ENCODE results near the gene SLC16A10. TPM values are rescaled to one million over a fixed set of nuclear protein-coding genes. Genes with fewer than 3 reads are reported as not detected.

Gene SLC16A10
- total and polyA plus RNA-seq, 2 of the 13 experiments (the other 11 are each of a cell fraction or from before 2014, with no cell fraction given), result 8.2 to 20.1 TPM

DNA sequence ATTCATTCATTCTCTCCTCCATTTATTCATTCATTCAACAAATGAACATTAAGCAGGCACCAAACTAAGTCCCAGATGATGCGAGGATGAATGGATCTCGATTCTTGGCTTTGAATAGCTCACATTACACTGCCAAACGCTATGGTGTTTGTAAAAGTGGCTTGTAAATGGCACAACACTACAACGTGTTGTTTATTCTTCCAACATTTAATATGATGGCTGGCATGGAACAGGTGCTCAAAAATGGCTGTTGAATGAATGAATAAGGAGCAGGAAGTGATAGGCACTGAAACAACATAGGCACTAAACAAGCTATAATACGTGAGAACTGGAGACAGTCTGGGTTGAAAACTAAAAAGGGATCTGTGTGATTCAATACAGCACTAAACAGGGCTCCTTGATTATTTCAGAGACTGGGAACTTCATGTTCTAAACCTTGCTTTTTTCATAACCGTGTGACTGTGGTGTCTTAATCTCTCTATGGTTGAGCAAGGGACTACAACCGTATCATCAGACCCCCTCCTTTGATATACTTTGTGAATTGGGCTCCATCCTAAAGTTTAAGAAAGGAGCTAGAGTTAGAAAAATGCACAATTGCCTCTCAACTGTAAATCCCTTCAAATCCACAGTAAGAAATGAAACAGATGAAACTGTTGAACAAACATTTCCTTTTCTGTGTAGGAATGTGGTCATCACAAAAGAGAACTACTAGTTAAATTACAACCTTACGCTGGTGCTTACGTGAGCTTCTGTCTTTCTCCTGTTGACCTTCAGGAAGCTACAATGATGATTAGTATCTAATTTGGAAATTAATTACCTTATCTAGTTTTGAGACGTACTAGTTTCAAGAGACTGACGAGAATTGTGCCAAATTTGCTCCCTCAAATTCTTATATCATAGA, 16.9 kb upstream of the SLC16A10 start:
- no peak overlapping the region for H2AFZ ChIP-seq (ENCODE audit: low read length)
- H3K27ac ChIP-seq (ENCODE audit: extremely low read length, insufficient read depth, low read length), result no peak overlapping the region
- H3K9ac ChIP-seq (ENCODE audit: insufficient read depth, low read depth, low read length), result no peak overlapping the region
- no peak for FAIRE-seq
- in situ Hi-C loops (cut with HindIII; ENCODE audit: extremely low pct_ligation_motif_present, low pct_unique_long_range_greater_than_20kb) (loop anchor here (25.0 kb wide), 1 partner anchor 567 kb away; no protein-coding TSS in a partner anchor), intact Hi-C loops (cut with micrococcal nuclease; ENCODE audit: unreplicated experiment) (no loop called here)
- POLR2A ChIA-PET, result no interaction called here
- 20% methylated on average over 11 of the region's 11 CpGs for WGBS (ENCODE audit: low lambda C conversion rate)
- CTCF ChIA-PET (ENCODE audit: low intra/inter-chr PET ratio, low total read pairs), result no interaction called here
- H3K79me2 ChIP-seq (ENCODE audit: insufficient read depth, low read length), result no peaks in the 10 kb centered on the region
- no peak for ATAC-seq
- peaks cover 2 to 8% of the 10 kb centered on the region in 2 experiments; a peak in 2 of 5 replicates for H3K27me3 ChIP-seq (ENCODE audit: control insufficient read depth in 1 of 2, insufficient read depth in 2 of 2, low read length in 2 of 2)
- peak overlapping the region; percentile 38 for H3K4me2 ChIP-seq (ENCODE audit: low read depth, low read length)
- no peak for DNase-seq (ENCODE audit: low spot score)
- H3K4me1 ChIP-seq (ENCODE audit: insufficient read depth, low read length), result peaks cover 15% of the 10 kb centered on the region
- no TSS peak for BruUV-seq (replicated peaks)
- no peaks in the 10 kb centered on the region for H3K9me3 ChIP-seq (ENCODE audit: low read length)
- no peaks in the 10 kb centered on the region for H3K36me3 ChIP-seq (replicated peaks in 1 of 2; ENCODE audit: control insufficient read depth in 1 of 2, insufficient read depth in 2 of 2, low read length in 2 of 2)
- H4K20me1 ChIP-seq (ENCODE audit: insufficient read depth, low read length), result no peaks in the 10 kb centered on the region
- TF ChIP-seq, protein P1, sequence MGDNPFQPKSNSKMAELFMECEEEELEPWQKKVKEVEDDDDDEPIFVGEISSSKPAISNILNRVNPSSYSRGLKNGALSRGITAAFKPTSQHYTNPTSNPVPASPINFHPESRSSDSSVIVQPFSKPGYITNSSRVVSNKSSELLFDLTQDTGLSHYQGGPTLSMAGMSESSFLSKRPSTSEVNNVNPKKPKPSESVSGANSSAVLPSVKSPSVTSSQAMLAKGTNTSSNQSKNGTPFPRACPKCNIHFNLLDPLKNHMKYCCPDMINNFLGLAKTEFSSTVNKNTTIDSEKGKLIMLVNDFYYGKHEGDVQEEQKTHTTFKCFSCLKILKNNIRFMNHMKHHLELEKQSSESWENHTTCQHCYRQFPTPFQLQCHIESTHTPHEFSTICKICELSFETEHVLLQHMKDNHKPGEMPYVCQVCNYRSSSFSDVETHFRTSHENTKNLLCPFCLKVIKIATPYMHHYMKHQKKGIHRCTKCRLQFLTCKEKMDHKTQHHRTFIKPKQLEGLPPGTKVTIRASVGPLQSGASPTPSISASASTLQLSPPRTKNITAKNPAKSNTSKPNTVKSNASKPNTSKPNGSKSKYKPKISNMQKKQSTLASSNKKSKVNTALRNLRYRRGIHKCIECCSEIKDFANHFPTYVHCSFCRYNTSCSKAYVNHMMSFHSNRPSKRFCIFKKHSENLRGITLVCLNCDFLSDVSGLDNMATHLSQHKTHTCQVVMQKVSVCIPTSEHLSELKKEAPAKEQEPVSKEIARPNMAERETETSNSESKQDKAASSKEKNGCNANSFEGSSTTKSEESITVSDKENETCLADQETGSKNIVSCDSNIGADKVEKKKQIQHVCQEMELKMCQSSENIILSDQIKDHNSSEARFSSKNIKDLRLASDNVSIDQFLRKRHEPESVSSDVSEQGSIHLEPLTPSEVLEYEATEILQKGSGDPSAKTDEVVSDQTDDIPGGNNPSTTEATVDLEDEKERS (CRISPR knock-in tag; IDR thresholded peaks at IDR 0.05), result no peak
- TF ChIP-seq ZNF841 (CRISPR knock-in tag; IDR thresholded peaks at IDR 0.05; ENCODE audit: borderline replicate concordance), result no peak
- TF ChIP-seq TP53 (CRISPR knock-in tag; conservative IDR thresholded peaks at IDR 0.05), result no peak
- TF ChIP-seq ZFX (CRISPR knock-in tag; IDR thresholded peaks at IDR 0.05; ENCODE audit: low read depth), result no peak
- TF ChIP-seq, protein P2, sequence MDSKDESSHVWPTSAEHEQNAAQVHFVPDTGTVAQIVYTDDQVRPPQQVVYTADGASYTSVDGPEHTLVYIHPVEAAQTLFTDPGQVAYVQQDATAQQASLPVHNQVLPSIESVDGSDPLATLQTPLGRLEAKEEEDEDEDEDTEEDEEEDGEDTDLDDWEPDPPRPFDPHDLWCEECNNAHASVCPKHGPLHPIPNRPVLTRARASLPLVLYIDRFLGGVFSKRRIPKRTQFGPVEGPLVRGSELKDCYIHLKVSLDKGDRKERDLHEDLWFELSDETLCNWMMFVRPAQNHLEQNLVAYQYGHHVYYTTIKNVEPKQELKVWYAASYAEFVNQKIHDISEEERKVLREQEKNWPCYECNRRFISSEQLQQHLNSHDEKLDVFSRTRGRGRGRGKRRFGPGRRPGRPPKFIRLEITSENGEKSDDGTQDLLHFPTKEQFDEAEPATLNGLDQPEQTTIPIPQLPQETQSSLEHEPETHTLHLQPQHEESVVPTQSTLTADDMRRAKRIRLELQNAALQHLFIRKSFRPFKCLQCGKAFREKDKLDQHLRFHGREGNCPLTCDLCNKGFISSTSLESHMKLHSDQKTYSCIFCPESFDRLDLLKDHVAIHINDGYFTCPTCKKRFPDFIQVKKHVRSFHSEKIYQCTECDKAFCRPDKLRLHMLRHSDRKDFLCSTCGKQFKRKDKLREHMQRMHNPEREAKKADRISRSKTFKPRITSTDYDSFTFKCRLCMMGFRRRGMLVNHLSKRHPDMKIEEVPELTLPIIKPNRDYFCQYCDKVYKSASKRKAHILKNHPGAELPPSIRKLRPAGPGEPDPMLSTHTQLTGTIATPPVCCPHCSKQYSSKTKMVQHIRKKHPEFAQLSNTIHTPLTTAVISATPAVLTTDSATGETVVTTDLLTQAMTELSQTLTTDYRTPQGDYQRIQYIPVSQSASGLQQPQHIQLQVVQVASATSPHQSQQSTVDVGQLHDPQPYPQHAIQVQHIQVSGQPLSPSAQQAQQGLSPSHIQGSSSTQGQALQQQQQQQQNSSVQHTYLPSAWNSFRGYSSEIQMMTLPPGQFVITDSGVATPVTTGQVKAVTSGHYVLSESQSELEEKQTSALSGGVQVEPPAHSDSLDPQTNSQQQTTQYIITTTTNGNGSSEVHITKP (CRISPR knock-in tag; IDR thresholded peaks at IDR 0.05; ENCODE audit: low read depth), result no peak
- TF ChIP-seq, protein P3, sequence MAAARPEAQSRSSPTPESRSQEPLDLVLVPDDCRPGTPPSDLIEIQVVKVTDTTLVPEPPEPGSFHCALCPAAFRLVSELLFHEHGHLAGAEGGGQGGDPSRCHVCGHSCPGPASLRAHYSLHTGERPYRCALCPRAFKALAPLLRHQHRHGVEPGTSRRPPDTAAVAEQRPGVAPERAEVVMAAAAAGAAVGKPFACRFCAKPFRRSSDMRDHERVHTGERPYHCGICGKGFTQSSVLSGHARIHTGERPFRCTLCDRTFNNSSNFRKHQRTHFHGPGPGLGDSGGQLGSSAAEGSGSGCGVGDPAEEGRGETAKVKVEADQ (CRISPR knock-in tag; IDR thresholded peaks at IDR 0.05; ENCODE audit: borderline replicate concordance), result no peak
- no peak for TF ChIP-seq AGO1 (IDR thresholded peaks at IDR 0.05; ENCODE audit: low read depth, low read length, poor library complexity, severe bottlenecking)
- TF ChIP-seq ISX (CRISPR knock-in tag; conservative IDR thresholded peaks at IDR 0.05), result no peak
- no peak for TF ChIP-seq ZNF260 (CRISPR knock-in tag; IDR thresholded peaks at IDR 0.05; ENCODE audit: borderline replicate concordance, low read depth)
- TF ChIP-seq ZBTB21 (CRISPR knock-in tag; IDR thresholded peaks at IDR 0.05), result no peak
- TF ChIP-seq JARID2 (CRISPR knock-in tag; IDR thresholded peaks at IDR 0.05; ENCODE audit: insufficient replicate concordance), result no peak
- no peak for TF ChIP-seq ZZZ3 (CRISPR knock-in tag; IDR thresholded peaks at IDR 0.05; ENCODE audit: borderline replicate concordance)
- TF ChIP-seq, protein P4, sequence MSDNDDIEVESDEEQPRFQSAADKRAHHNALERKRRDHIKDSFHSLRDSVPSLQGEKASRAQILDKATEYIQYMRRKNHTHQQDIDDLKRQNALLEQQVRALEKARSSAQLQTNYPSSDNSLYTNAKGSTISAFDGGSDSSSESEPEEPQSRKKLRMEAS (IDR thresholded peaks at IDR 0.05), result no peak
- TF ChIP-seq NFKB2 (CRISPR knock-in tag; IDR thresholded peaks at IDR 0.05; ENCODE audit: borderline replicate concordance), result no peak
- TF ChIP-seq MAFF (IDR thresholded peaks at IDR 0.05; ENCODE audit: low read depth, low read length), result no peak
- H3K4me3 ChIP-seq (replicated peaks in 1 of 3; ENCODE audit: insufficient read depth in 1 of 3, low read depth in 2 of 3, low read length in 3 of 3), result 0 out of 6 replicates have a peak overlapping the region, but pooled peaks of 1 of the 3 experiments have one; percentile 10
